HCT116 (cell line): ENCODE results near the gene CBX5. TPM values are rescaled to one million over a fixed set of nuclear protein-coding genes. Genes with fewer than 3 reads are reported as not detected.

Experiments
- ATAC-seq: fragments of 200-7000 bp; cut with Tn5 transposase; 2 replicates; pipeline ENCODE4 v1.9.1; 2020; ENCODE audit warnings: mild to moderate bottlenecking, moderate library complexity
- BruUV-seq: library from RNA; stranded (reverse); fragments of 400-500 nt; replicated peaks from 2 replicates; lab custom pipeline; 2021; lab: Mats Ljungman, UMichigan
- CTCF ChIA-PET: fragments of 300-600 bp; sonication (Branson Sonifier 250); formaldehyde crosslinking; loops from one replicate; lab custom pipeline; 2021; ENCODE audit warnings: antibody characterized with exemption; lab: Charles Lee
- POLR2A ChIA-PET: fragments of 300-600, 350-600 bp; sonication (Branson Sonifier 250); formaldehyde crosslinking; loops from one replicate; lab custom pipeline; 2021; ENCODE audit warnings: antibody characterized with exemption; lab: Charles Lee
- RAD21 ChIA-PET, 2 experiments: fragments of 300-600 bp; sonication (Branson Sonifier 250); formaldehyde crosslinking; loops; one replicate each; lab custom pipeline; 2023; ENCODE audit warnings: low total read pairs in 2 of 2; ENCODE audit not compliant: uncharacterized antibody in 2 of 2, unreplicated experiment in 2 of 2, low non-redundant PET in 1 of 2; lab: Charles Lee
- DNase-seq: peaks from one replicate; pipeline ENCODE4 v3.0.0-alpha.2; 2010; ENCODE audit warnings: low read depth, low spot score
- H2AFZ ChIP-seq: fragments of 200-600 bp; shearing (Covaris generic), sonication (generic); 2 replicates; pipeline ENCODE4 v1.6.1; 2017; ENCODE audit warnings: low read depth, mixed run types, mixed read lengths, antibody characterized with exemption, low read length; ENCODE audit not compliant: poor library complexity, severe bottlenecking
- H3K27ac ChIP-seq: 2 replicates; pipeline ENCODE4 v1.5.1; 2012; ENCODE audit warnings: low read depth, low read length
- H3K27me3 ChIP-seq: fragments of 200-600 bp; sonication (generic); 2 replicates; pipeline ENCODE4 v1.6.1; 2016; ENCODE audit warnings: mixed run types, low read length, mixed read lengths; ENCODE audit not compliant: insufficient read depth
- H3K36me3 ChIP-seq, 2 experiments: fragments of 200-500 bp in 1 of 2; fragments of 200-600 bp in 1 of 2; sonication (Bioruptor generic) in 1 of 2; sonication (generic) in 1 of 2; 2 replicates each; pipeline versions ENCODE4 v1.5.1 to v1.6.1; 2014 to 2016; ENCODE audit warnings: low read length in 2 of 2, inconsistent platforms in 1 of 2, mixed read lengths in 1 of 2, mixed run types in 1 of 2; ENCODE audit not compliant: insufficient read depth in 2 of 2, control insufficient read depth in 1 of 2
- H3K4me1 ChIP-seq, 2 experiments: fragments of 200-600 bp in 1 of 2; sonication (generic) in 1 of 2; 2 replicates each; pipeline versions ENCODE4 v1.5.1 to v1.6.1; 2012 to 2017; ENCODE audit warnings: low read length in 2 of 2, inconsistent platforms in 1 of 2, mild to moderate bottlenecking in 1 of 2, mixed read lengths in 1 of 2, mixed run types in 1 of 2, moderate library complexity in 1 of 2; ENCODE audit not compliant: insufficient read depth in 2 of 2, control insufficient read depth in 1 of 2
- H3K4me2 ChIP-seq: fragments of 200-600 bp; sonication (generic); 2 replicates; pipeline ENCODE4 v1.6.1; 2017; ENCODE audit warnings: mixed run types, low read length, mixed read lengths
- H3K4me3 ChIP-seq, 2 experiments: fragments of 200-600 bp in 1 of 2; sonication (generic) in 1 of 2; replicated peaks in 1 of 2; 2 replicates each; pipeline ENCODE4 v1.5.1; 2011 to 2016; ENCODE audit warnings: low read length in 2 of 2, control low read depth in 1 of 2, low read depth in 1 of 2, mild to moderate bottlenecking in 1 of 2, mixed read lengths in 1 of 2, mixed run types in 1 of 2
- H3K79me2 ChIP-seq: fragments of 200-600 bp; sonication (generic); 2 replicates; pipeline ENCODE4 v1.6.1; 2017; ENCODE audit warnings: mild to moderate bottlenecking, mixed run types, low read length, moderate library complexity, mixed read lengths; ENCODE audit not compliant: insufficient read depth
- H3K9ac ChIP-seq: fragments of 200-600 bp; sonication (generic); 2 replicates; pipeline ENCODE4 v1.6.1; 2016; ENCODE audit warnings: low read length, mixed read lengths
- H3K9me2 ChIP-seq: fragments of 200-600 bp; sonication (generic), shearing (Covaris generic); 2 replicates; pipeline ENCODE4 v1.6.1; 2017; ENCODE audit warnings: mixed run types, mild to moderate bottlenecking, moderate library complexity; ENCODE audit not compliant: insufficient read depth
- H3K9me3 ChIP-seq, 2 experiments: fragments of 200-500 bp in 1 of 2; fragments of 200-600 bp in 1 of 2; sonication (Bioruptor generic) in 1 of 2; sonication (generic) in 1 of 2; 2 replicates each; pipeline ENCODE4 v1.6.1; 2014 to 2017; ENCODE audit warnings: low read length in 2 of 2, mixed read lengths in 2 of 2, inconsistent platforms in 1 of 2, low read depth in 1 of 2, mild to moderate bottlenecking in 1 of 2, mixed run types in 1 of 2, moderate library complexity in 1 of 2; ENCODE audit not compliant: control insufficient read depth in 1 of 2, insufficient read depth in 1 of 2
- H4K20me1 ChIP-seq: fragments of 200-600 bp; sonication (generic), shearing (Covaris generic); 2 replicates; pipeline ENCODE4 v1.6.1; 2017; ENCODE audit warnings: mixed run types, mild to moderate bottlenecking, moderate library complexity; ENCODE audit not compliant: insufficient read depth
- CEBPB ChIP-seq: IDR thresholded peaks from 2 replicates; pipeline ENCODE4 v1.6.1; 2012; ENCODE audit warnings: low read depth
- CTCF ChIP-seq, 3 experiments: fragments of 200-600 bp in 1 of 3; sonication (generic) in 1 of 3; IDR thresholded peaks in 2 of 3; conservative IDR thresholded peaks in 1 of 3; 2 replicates each; pipeline ENCODE4 v1.5.1; 2012 to 2017; ENCODE audit warnings: low read depth in 2 of 3, low read length in 2 of 3, antibody characterized with exemption in 1 of 3, borderline replicate concordance in 1 of 3, control low read depth in 1 of 3, mild to moderate bottlenecking in 1 of 3, mixed read lengths in 1 of 3, mixed run types in 1 of 3, moderate library complexity in 1 of 3; ENCODE audit not compliant: insufficient read depth in 1 of 3
- EGR1 ChIP-seq: IDR thresholded peaks from 2 replicates; pipeline ENCODE4 v1.6.1; 2012; ENCODE audit warnings: low read depth
- EZH2phosphoT487 ChIP-seq: fragments of 200-600 bp; IDR thresholded peaks from 2 replicates; pipeline ENCODE4 v1.6.1; 2018; ENCODE audit warnings: antibody characterized with exemption, borderline replicate concordance
- FOSL1 ChIP-seq: IDR thresholded peaks from 2 replicates; pipeline ENCODE4 v1.6.1; 2012; ENCODE audit warnings: low read depth
- JUND ChIP-seq: IDR thresholded peaks from 2 replicates; pipeline ENCODE4 v1.6.1; 2012
- POLR2A ChIP-seq: IDR thresholded peaks from 2 replicates; pipeline ENCODE4 v1.7.0; 2011; ENCODE audit warnings: borderline replicate concordance; ENCODE audit not compliant: insufficient read depth, insufficient read length; ENCODE audit errors: extremely low read depth
- POLR2AphosphoS5 ChIP-seq: IDR thresholded peaks from 2 replicates; pipeline ENCODE4 v1.6.1; 2011; ENCODE audit warnings: mild to moderate bottlenecking, low read depth, low read length, moderate library complexity
- RAD21 ChIP-seq: IDR thresholded peaks from 2 replicates; pipeline ENCODE4 v1.6.1; 2012; ENCODE audit warnings: low read depth, mild to moderate bottlenecking
- REST ChIP-seq: IDR thresholded peaks from 2 replicates; pipeline ENCODE4 v1.6.1; 2012; ENCODE audit warnings: low read depth
- SIN3A ChIP-seq: IDR thresholded peaks from 2 replicates; pipeline ENCODE4 v1.6.1; 2012; ENCODE audit warnings: low read depth
- TCF7L2 ChIP-seq: IDR thresholded peaks from 2 replicates; pipeline ENCODE4 v1.7.0; 2011; ENCODE audit warnings: borderline replicate concordance, inconsistent platforms; ENCODE audit not compliant: insufficient read depth, insufficient read length; ENCODE audit errors: extremely low read depth
- YY1 ChIP-seq: IDR thresholded peaks from 2 replicates; pipeline ENCODE4 v1.6.1; 2011; ENCODE audit warnings: low read length, low read depth, moderate library complexity, mild to moderate bottlenecking; ENCODE audit not compliant: insufficient replicate concordance; ENCODE audit errors: extremely low read depth
- ZBTB33 ChIP-seq: IDR thresholded peaks from 2 replicates; pipeline ENCODE4 v1.6.1; 2011; ENCODE audit warnings: mild to moderate bottlenecking, low read length, moderate library complexity; ENCODE audit not compliant: insufficient replicate concordance; ENCODE audit errors: extremely low read depth
- ZFX ChIP-seq: fragments of 450-650 bp; IDR thresholded peaks from 2 replicates; pipeline ENCODE4 v1.6.1; 2017
- ZNF274 ChIP-seq: fragments of 200-500 bp; sonication (Bioruptor generic); IDR thresholded peaks from 2 replicates; pipeline ENCODE4 v1.6.1; 2014; ENCODE audit warnings: mild to moderate bottlenecking, low read depth, low read length, inconsistent platforms
- intact Hi-C: fragments of 100-400 bp; cut with micrococcal nuclease; formaldehyde crosslinking; loops from 2 replicates; pipeline ENCODE4 v1.10.0; 2022
- total RNA-seq: library from RNA; stranded (reverse); gene quantifications from one replicate; pipeline ENCODE4 v1.2.1, GENCODE V29; 2021; ENCODE audit not compliant: unreplicated experiment
- TF ChIP-seq, protein P1 (sequence below): IDR thresholded peaks from 2 replicates; pipeline ENCODE4 v1.6.1; 2012

Gene CBX5
- total RNA-seq, 1 experiment from 2014 or later = 72.3 TPM

GRCh38 chr12:54294152-54294952, 14.4 kb upstream of the CBX5 start (continued):
- TF ChIP-seq, protein P1, sequence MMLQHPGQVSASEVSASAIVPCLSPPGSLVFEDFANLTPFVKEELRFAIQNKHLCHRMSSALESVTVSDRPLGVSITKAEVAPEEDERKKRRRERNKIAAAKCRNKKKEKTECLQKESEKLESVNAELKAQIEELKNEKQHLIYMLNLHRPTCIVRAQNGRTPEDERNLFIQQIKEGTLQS = no peak

- no peak for TF ChIP-seq POLR2AphosphoS5
- TF ChIP-seq CEBPB = no peak
- TF ChIP-seq RAD21 = no peak
- TF ChIP-seq SIN3A = no peak
- TF ChIP-seq ZBTB33 = no peak
- no peak for TF ChIP-seq REST
- TF ChIP-seq TCF7L2 = no peak
- no peak for TF ChIP-seq YY1
- TF ChIP-seq CTCF (IDR thresholded peaks at IDR 0.05 in 2 of 3, conservative IDR thresholded peaks at IDR 0.05 in 1 of 3; ENCODE audit: borderline replicate concordance in 1 of 3, insufficient read depth in 1 of 3, low read depth in 2 of 3, low read length in 2 of 3) = no peak
- TF ChIP-seq ZNF274 = no peak
- TF ChIP-seq EZH2phosphoT487 = no peak
- TF ChIP-seq ZFX = no peak
- no peak for TF ChIP-seq POLR2A
- no peak for TF ChIP-seq FOSL1
- TF ChIP-seq EGR1 = no peak
- TF ChIP-seq JUND = no peak
- Histone ChIP-seq H3K79me2 (no peaks in the 10 kb centered on the region), H3K9me3 (no peaks in the 10 kb centered on the region), H3K4me1 (peaks cover 0 to 9% of the 10 kb centered on the region in 2 experiments; a peak in 3 of 4 replicates), H3K27me3 (no peaks in the 10 kb centered on the region), H3K36me3 (no peaks in the 10 kb centered on the region), H3K9ac (no peak overlapping the region), H3K4me2 (no peak overlapping the region), H3K27ac (no peak overlapping the region), H3K9me2 (no peaks in the 10 kb centered on the region), H2AFZ (no peak overlapping the region), H3K4me3 (no peak overlapping the region), H4K20me1 (0 out of 2 replicates have a peak, but pooled peaks cover 4% of the 10 kb centered on the region)
- CTCF ChIA-PET = interaction anchor here (1.2 to 2.8 kb wide), 6 partner anchors 8 to 86 kb away, joined by 3 to 16 read pairs (median 4); partner anchors contain the start of genes CBX5, COPZ1, HNRNPA1 and NFE2
- POLR2A ChIA-PET = interaction anchor here (1.0 to 2.6 kb wide), 2 partner anchors 33 to 67 kb away, joined by 4 to 15 read pairs; partner anchors contain the start of gene COPZ1
- no TSS peak for BruUV-seq
- DNase-seq (no peak), ATAC-seq (no peak)
- intact Hi-C loops = no loop called here
- RAD21 ChIA-PET = interaction anchor here in 1 of 2 experiments (1.0 kb wide), 1 partner anchor 32 kb away, joined by 4 read pairs; the partner anchor contains the start of gene COPZ1
Observed at GRCh38 chr12:54292931-54293241, 13.0 kb upstream of the CBX5 start.
